Measurements from ENCODE around the gene CTSE.

CTSE gene

GRCh38 chr1:205991237-205991636, 32.5 kb downstream of the CTSE start:
- DNase-seq (ENCODE audit: low read depth), result peak; percentile 38

DNA sequence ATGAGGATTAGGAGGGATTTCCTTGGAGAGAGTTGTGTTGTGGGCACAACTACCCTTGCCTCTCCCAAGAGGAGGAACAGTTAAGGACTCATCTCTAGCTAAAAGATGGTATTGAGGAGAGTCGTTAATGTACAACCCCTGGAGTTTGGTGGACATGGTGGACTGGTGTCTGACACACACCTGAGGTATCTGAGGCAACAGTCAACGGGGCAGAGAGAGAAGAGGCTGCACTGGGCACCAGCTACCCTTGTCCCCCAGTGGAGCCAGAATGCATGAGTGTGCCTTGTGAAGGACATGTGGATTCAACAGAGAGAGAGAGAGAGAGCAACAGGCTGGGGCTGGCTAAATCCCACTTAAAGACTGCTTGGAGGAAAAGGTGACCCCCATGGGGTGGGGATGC, 33.5 kb downstream of the CTSE start:
- DNase-seq (ENCODE audit: low read depth), result no peak

- no peak for DNase-seq (ENCODE audit: low read depth)
Observed at GRCh38 chr1:205989786-205990185, 33.9 kb downstream of the CTSE start.

DNA sequence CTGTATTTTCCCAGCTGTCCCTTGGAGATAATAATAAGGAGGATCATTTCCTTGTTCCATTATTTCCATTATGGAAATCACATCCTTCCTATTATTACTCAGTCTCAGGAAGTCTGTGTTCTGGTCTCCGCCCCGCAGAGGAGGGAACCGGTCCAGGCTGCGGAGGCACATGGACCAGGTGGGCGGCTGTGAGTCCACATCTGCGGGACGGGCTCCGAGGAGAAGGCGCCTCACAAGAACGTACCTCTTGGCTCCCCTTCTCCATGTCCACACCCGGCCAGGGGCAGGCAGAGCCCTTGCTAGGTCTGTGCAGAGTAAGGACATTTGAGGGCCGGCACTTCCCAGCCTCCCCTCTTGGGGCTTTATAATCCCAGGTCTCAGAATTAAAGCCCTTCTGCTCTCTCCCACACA, 35.1 kb downstream of the CTSE start:
- no peak for DNase-seq (ENCODE audit: low read depth)

- no peak for DNase-seq (ENCODE audit: low read depth)
Observed at GRCh38 chr1:205986861-205987260, 36.8 kb downstream of the CTSE start.

DNA sequence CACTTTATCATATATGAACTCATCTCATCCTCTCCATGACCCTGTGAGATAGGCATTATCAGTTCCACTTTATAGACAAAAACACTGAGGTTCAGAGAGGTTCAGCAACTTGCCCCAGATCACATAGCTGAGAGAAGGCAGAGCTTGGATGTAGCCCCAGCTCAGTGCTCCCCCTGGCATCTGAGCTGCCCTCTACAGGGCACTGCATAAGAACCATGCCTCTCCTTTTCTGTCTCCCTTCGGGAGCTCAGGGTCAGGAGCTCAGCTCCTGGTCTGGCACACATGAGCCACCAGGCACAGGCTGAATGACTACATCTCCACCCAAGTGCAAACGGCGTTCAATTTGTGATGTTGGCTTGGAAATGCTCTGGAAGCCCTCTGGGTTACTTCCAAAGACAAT, 37.4 kb downstream of the CTSE start:
- DNase-seq (ENCODE audit: low read depth), result no peak

DNA sequence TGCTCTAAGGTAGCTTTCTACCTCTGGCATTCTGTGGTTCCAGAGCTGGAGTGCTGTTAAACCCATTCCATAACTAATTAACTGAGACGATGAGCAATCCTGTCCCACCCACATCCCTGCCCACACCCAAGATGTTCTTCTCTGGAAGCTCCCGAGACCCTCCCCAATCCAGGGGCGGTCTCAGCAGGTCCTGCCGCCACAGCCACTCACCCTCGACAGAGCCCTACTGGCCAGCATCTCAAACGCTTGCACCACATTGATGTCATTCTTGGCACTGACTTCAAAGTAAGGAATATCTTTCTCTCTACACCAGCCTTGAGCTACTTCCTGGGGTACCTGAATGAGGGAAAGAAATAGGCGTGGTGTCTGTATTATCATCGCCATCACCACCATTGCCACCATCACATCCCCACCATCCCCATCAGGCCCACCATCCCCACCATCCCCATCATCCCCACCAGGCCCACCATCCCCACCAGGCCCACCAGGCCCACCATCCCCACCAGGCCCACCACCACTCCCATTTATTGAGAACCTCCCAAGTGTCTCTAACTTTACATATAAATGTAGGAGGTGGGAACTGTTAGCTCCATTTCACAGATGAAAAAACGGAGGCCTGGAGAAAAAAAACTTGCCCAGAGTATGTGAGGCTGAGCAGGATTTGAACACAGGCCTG, 38.2 kb downstream of the CTSE start:
- DNase-seq (ENCODE audit: low read depth), result no peak

DNA sequence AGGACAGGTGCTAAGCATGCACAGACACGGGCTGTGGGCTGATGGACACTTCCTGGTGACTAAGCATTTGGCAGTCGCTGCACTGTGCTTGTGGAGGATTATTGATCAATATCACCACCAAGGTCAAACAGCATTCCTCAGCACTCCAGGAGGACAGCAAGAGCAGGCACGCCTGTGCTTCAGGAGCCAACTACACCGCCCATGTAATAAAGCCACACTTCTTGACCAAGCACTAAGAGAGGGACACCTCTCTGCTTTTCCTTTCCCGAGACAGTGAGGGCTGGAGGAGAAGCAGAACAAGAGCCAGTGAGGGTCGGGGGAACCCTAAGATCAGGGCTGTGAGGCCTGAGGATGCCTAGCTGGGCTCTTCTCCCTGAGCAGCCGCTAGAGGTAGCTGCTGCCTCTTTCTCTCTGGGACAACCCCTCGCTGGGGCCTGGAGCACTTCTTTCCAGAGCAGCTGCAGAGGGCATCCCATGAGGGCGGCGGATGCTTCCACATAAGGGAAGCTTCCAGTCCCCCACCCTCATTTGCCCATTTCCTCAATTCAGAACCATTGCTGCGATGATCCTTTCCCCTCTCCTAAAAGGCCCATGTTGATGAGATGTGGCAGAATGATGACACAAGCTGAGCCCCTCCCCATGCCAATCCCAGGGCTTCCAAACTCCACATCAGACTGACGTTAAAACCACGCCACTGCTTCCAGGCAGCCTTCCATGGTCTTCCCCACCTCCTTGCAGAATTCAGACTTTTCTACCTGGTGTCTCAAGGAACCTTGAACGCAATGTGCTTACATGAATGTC, 39.6 kb downstream of the CTSE start:
- DNase-seq (ENCODE audit: low read depth), result peak; percentile 66

DNA sequence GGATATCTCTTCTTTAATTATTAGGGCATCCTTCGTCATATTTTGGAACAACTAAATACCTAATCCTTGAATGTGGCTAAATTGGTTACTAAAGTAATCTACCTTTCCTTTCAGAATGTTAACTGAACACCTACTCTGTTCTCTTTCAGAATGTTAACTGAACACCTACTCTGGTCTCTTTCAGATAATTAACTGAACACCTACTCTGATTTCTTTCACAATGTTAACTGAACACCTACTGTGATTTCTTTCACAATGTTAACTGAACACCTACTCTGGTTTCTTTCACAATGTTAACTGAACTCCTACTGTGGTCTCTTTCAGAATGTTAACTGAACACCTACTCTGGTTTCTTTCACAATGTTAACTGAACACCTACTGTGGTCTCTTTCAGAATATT, 42.4 kb downstream of the CTSE start:
- DNase-seq (ENCODE audit: low read depth), result no peak

GRCh38 chr1:205980237-205980870, 43.3 kb downstream of the CTSE start:
- no peak for DNase-seq (ENCODE audit: low read depth)

- DNase-seq (ENCODE audit: low read depth), result no peak
Observed at GRCh38 chr1:205979301-205979700, 44.4 kb downstream of the CTSE start.

DNA sequence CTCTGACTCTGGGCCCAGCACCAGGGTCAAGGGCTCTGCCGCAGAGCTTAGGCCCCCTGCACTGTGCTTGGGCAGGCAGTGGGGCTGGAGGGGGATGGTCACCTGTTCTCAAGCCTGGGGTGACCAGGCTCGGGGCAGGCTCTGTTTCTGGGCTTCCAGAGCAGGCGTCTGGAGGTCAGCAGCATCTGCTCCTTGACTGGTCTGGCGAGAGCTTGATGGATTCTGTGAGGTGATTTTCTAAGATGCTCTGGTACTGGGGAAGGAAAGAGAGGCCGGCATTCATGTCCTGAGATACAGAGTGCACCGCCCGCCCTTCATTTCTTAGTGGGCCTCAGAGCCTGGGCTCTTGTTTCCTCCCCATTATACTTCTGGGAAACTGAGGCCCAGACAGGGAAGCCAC, 45.0 kb downstream of the CTSE start:
- DNase-seq (ENCODE audit: low read depth), result no peak

DNA sequence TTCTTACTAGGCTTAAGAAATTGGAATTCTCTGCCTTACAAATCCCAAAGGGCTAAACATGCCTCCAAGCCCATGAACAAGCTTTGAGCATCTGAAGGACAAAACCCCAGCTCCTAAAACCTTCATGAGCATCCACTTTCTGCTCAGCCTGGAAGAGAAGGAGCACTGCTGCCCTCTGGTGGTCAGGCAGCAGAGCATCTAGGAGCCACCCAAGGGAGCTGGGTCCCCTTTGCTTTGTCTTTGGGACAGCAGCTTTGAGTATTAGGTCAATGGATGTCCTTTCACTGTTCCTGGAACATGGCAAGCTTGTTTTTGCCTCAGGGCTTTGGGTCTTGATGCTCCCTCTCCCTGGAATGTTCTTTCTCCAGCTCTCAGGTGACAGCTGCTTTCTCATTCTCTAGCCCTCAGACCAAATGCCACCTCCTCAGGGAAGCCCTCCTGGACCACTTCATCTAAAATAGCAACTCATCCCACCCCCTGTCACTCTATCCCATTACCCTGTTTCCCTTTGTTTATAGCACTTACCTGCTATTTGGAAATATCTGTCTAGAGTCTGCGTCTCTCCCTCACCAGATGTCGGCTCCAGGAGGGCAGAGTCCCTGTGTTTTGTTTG, 46.2 kb downstream of the CTSE start:
- DNase-seq (ENCODE audit: low read depth), result peak; percentile 72

DNA sequence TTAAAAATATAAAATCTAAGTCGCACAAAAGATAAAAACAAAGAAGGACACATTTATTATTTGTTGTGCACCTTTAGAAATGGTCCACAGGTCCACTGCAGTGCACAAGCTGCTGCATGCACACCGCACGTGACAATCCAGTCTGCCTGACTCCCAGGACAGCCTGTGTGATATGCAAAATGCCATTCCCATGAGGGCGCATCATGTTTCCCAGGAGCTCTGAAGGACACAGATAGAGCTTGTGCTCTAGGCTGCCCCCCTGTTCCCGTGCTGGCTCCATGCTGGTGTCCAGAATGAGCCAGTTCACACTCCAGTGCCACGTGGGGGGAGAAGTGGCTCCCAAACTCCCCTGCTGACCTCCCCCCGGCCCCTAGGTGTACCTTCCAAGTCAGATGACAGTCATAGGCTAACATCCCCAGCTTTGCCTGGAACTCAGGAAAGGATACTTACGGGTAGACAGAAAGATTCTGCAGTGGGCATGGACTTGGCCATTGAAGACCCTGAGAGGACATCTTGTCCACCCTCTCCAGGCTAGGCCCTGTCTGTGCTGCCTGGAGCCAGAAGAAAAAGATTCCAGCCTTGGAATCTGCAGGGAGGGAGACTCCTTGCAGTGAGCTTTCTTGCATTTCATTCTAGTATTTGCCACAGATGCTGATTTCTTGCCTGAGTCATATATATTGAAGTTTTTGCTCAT, 46.8 kb downstream of the CTSE start:
- DNase-seq (ENCODE audit: low read depth), result peak; percentile 29

- no peak for DNase-seq (ENCODE audit: low read depth)
Observed at GRCh38 chr1:205976036-205976435, 47.7 kb downstream of the CTSE start.

DNA sequence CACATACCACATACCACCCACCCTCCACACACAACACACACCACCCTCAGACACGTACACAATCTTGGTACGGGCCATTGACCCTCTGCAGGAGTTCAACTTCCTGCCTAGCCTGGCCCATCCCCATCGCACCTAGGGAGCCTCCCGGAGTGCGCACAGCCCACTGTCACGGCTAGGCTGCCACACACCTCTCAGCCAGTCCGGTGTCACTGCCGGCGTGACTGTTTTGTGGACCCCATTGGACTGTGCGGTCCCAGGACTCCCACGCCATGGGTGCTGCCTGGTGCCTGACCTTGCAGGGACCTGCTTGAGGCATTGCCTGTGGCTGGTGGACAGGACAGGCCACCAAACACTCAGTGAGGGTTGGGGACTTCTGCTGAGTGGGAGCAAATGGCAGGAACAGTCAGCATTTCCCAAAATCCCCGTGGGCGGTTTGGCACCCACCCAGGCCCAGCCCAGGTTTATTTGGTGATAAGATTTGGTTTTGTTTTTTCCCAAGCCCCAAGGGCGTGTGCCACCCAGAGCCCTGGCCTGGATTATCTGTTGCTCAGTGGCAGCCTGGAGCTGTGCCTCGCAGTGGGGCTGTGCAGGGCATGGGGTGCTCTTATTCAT, 48.2 kb downstream of the CTSE start:
- DNase-seq (ENCODE audit: low read depth), result no peak

- no peak for DNase-seq (ENCODE audit: low read depth)
Observed at GRCh38 chr1:205974712-205975111, 49.0 kb downstream of the CTSE start.

DNA sequence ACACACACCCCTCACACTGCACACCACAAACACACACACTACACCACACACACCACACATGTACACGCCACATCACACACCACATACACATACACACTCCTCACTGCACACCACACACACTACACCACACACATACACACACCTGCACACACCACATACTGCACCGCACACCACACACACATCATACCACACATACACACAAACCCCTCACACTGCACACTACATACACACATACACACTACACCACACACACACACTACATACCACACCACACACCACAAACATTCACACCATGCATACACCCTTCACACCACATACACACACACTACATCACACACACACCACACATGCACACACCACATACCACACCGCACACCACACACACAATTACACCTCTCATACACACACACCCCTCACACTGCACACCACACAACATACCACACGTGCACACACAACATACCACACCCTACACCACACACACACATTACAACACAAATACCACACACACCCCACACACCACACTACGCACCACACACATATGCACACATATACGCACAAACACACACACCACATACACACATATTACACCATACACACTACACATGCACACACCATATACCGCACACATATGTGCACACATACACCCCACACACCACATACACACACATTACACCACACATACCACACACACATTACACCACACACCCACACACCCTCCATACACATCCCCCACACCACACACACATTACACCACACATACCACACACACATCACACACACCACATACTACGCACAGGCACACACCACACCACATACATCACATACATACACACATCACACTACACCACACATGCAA, 50.1 kb downstream of the CTSE start:
- no peak for DNase-seq (ENCODE audit: low read depth)

GRCh38 chr1:205972491-205973168, 51.1 kb downstream of the CTSE start:
- no peak for DNase-seq (ENCODE audit: low read depth)

- no peak for DNase-seq (ENCODE audit: low read depth)
Observed at GRCh38 chr1:205972081-205972480, 51.6 kb downstream of the CTSE start.
